AG10803 (cell line): ENCODE results near the gene FRS2.

Experiments
- DNase-seq: peaks from one replicate; pipeline ENCODE4 v3.0.0; 2010; ENCODE audit warnings: low read depth
- H3K4me3 ChIP-seq: 2 replicates; pipeline ENCODE4 v1.5.1; 2011; ENCODE audit warnings: mild to moderate bottlenecking, low read length, control low read depth
- TF ChIP-seq, protein P1 (sequence below): conservative IDR thresholded peaks from 2 replicates; pipeline ENCODE4 v1.5.1; 2011; ENCODE audit warnings: mild to moderate bottlenecking, low read length, control low read depth, inconsistent platforms

Gene FRS2

DNA sequence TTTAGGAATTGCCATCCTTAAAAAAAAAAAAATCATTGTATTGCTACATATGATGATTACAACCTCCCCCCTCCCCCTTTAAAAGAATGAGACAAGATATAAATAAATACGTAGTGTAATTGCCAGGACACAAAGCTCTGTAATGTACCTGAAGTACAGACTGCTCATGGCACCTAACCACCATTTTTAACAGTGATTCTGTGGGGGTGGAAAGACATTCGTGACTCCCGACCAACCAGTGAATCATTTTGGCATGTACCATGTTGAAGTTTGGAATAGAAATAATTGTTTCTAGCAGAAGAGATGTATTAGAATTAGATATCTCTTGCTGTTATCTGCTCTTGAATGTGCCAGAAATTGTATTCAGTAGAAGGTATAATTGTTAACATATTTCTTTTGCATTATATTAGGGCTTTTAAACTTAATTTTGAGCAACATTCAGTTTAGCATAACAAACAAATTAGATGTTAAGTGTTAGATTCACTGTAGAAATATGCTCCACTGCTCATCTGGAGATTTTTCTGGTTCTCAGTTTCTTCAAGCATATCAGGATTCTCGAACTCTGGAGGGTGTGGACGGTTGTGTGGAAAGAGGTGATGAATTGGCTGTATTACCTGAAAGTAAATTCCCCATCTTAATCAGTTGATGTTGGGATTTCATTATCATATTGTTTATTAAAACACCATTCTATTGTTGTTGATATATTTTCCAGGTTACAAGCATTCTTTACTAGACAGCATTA is 31.1 kb downstream of the FRS2 start:
- TF ChIP-seq, protein P1, sequence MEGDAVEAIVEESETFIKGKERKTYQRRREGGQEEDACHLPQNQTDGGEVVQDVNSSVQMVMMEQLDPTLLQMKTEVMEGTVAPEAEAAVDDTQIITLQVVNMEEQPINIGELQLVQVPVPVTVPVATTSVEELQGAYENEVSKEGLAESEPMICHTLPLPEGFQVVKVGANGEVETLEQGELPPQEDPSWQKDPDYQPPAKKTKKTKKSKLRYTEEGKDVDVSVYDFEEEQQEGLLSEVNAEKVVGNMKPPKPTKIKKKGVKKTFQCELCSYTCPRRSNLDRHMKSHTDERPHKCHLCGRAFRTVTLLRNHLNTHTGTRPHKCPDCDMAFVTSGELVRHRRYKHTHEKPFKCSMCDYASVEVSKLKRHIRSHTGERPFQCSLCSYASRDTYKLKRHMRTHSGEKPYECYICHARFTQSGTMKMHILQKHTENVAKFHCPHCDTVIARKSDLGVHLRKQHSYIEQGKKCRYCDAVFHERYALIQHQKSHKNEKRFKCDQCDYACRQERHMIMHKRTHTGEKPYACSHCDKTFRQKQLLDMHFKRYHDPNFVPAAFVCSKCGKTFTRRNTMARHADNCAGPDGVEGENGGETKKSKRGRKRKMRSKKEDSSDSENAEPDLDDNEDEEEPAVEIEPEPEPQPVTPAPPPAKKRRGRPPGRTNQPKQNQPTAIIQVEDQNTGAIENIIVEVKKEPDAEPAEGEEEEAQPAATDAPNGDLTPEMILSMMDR, result no peak
- DNase-seq, result peak; percentile 43
- peak overlapping the region; percentile 3; the same call in 1 of the 2 replicates for H3K4me3 ChIP-seq

DNA sequence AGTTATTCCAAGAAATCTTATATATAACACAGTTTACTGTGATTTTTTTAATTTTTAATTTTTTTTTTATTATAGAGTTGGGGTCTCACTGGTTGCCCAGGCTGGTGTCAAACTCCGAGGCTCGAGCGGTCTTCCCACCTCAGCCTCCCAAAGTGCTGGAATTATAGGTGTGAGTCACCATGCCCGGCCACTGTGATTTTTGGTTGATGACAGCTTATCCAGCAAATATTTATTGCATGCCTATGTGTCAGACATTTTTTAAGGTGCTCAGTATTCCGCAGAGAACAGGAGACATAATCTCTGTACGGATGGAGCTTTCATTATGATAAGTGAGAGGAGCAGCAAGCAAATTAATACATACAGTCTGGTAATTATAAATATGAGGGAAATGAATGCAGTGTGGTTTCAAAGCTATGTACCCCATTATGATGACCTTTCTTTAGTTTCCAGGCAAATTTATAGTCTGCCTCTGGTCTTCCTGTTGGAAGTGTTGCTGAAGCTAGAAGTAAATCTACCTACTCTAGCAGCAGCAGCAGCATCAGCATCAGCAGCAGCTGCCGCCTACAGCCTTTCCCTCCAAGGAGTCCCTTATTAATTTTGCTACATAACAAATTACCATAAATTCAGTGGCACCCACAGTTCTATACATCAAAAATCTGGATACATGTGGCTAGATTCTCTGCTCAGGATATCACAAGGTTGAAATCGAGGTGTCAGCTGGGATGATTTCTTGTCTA is 32.3 kb downstream of the FRS2 start:
- no peak overlapping the region for H3K4me3 ChIP-seq
- TF ChIP-seq, protein P1, result no peak
- peak; percentile 68 for DNase-seq

DNA sequence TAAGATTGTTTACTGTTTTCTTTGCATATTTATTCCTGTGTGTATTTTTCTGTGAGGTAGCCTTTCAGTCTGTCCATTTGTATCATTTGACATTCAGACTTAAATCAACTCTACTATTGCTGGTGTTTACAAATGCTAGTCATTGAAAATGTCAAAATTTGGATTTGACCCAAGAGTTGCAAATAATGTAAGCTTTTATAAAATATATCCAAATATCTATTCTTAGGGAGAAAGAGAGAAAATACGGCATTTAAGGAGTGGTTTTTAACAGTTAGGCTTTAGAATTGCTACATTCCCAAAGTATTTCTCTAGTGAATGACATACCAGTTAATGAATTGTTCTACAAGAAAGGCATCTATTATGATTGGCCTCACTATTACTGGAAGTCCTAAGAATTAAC is 37.9 kb downstream of the FRS2 start:
- TF ChIP-seq, protein P1, result no peak
- H3K4me3 ChIP-seq, result no peak overlapping the region

DNA sequence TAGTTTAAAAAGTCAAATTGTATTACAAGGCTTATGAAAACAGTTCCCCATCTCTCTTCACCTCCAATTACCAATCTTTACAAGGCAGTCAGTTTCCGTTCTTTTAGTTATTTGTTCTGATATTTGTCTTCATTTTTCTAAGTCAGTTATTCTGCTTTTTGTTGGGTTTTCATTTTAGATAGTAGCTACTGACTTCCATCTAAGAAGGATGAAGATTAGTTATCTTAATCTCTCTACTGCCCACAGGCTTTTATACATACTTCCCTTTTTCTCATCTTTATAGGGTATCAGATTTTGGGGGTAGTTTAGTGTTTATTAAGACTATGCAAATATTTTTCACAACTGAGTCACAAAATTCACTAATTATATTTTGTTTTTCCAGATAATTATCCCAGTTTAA is 38.4 kb downstream of the FRS2 start:
- DNase-seq, result no peak
- TF ChIP-seq, protein P1, result no peak
- H3K4me3 ChIP-seq, result no peak overlapping the region

More for the DNA sequence above, 37.9 kb downstream of the FRS2 start:
- DNase-seq, result no peak

DNA sequence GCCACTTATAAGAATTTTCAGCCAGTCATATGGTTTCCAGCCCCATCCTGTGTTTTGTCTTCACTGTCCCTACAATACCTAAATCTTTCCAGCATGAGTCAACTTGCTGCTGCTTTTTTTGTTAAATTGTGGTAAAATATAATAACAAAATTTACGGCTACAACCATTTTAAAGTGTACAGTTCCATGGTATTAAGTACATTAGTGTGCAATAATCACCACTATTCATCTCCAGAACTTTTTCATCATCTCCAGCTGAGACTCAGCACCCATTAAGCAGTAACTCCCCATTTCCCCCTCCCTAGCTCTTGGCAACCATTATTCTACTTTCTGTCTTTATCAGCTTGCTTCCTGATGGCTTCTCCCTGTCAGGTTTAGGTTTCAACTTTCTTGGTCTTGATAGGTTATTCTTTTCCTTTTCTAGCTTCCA is 39.1 kb downstream of the FRS2 start:
- H3K4me3 ChIP-seq, result no peak overlapping the region
- DNase-seq, result peak; percentile 68
- TF ChIP-seq, protein P1, result no peak

DNA sequence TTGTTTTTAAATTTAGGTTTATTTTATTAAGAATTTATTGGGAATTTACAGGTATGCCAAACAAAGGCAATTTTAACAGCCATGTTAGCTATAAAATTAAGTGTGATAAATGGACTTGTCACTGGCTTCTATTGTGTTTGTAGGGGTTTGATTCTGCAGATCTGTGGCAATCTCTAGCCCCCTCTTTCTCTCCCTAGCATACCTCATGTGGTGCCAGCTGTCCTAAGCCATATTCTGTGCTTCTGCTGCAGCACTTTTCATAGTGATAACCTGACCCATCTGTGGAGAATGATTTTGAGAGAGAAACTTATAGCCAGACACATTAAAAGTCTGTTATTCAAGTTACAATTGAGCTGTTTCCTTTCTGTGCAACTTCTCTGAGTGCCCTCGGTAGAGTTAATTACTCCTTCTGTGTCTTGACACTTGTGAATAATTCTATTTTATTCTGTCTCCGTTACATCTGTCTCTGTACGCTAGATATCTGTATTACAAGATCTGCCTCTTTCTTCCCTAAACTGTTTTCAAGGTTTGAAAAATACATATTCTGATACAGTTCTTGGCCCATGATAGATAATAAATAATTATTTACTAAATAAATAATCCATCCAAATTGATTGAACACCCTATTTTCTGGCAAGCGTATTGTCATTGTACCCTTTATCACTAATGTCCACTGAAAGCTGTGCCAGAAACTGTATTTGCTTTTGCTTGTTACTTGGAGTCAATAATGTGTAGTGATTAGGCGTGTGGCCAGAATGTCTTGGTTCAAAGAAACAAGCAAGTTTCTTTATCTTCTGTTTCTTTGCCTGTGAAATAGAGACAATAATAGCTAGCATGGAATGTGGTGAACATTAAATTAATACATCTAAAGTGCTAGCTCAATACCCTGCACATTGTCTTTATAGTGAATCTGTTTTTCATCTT is 40.0 kb downstream of the FRS2 start:
- no peak for DNase-seq
- TF ChIP-seq, protein P1, result no peak
- H3K4me3 ChIP-seq, result no peak overlapping the region
